ENCODE measurements around the gene PARD3. TPM values are rescaled to one million over a fixed set of nuclear protein-coding genes. Genes with fewer than 3 reads are reported as not detected.
"Not testable (repeated sequence)": the region's sequence is repeated elsewhere in the genome, so short reads cannot be mapped to it uniquely, and the experiment has no call there.

PARD3 gene
- total RNA-seq, 4 donors from 2014 or later, result 30.9 to 54.6 (median 40.0) TPM

GRCh38 chr10:34854147-34854601 is 39.1 kb upstream of the PARD3 start:
- TF ChIP-seq CTCF (IDR thresholded peaks at IDR 0.05), result no peak
- no peak for ATAC-seq (ENCODE audit: low FRiP score)
- no peak for DNase-seq (ENCODE audit: low spot score)

GRCh38 chr10:34853357-34853756 is 38.3 kb upstream of the PARD3 start:
- no peak for DNase-seq (ENCODE audit: low spot score)
- no peak for TF ChIP-seq CTCF (IDR thresholded peaks at IDR 0.05)
- no peak for ATAC-seq (ENCODE audit: low FRiP score)

- no peak for DNase-seq (ENCODE audit: low spot score)
- no peak for ATAC-seq (ENCODE audit: low FRiP score)
- no peak for TF ChIP-seq CTCF (IDR thresholded peaks at IDR 0.05)
Observed at GRCh38 chr10:34850558-34850957, 35.5 kb upstream of the PARD3 start.

GRCh38 chr10:34850036-34850435 is 34.9 kb upstream of the PARD3 start:
- DNase-seq (ENCODE audit: low spot score), result no peak
- ATAC-seq (ENCODE audit: low FRiP score), result no peak
- TF ChIP-seq CTCF (IDR thresholded peaks at IDR 0.05), result no peak

- no peak for ATAC-seq (ENCODE audit: low FRiP score)
- no peak for TF ChIP-seq CTCF (IDR thresholded peaks at IDR 0.05)
Observed at GRCh38 chr10:34845070-34845469, 30.0 kb upstream of the PARD3 start.

GRCh38 chr10:34844448-34844847 is 29.4 kb upstream of the PARD3 start:
- TF ChIP-seq CTCF (IDR thresholded peaks at IDR 0.05), result no peak
- no peak for ATAC-seq (ENCODE audit: low FRiP score)
- no peak for DNase-seq (ENCODE audit: low spot score)

More at GRCh38 chr10:34845070-34845469, 30.0 kb upstream of the PARD3 start:
- no peak for DNase-seq (ENCODE audit: low spot score)

- not testable (repeated sequence) for DNase-seq (ENCODE audit: low spot score); ATAC-seq (ENCODE audit: low FRiP score)
Observed at GRCh38 chr10:34843470-34843869, 28.4 kb upstream of the PARD3 start.
